Activated CD4-positive, alpha-beta T cell treated with anti-CD3 and anti-CD28 coated beads, Interleukin-2, amount 10 ng/mL, durations not matched to agents 24 days and 14 days (primary cell): ENCODE measurements around the gene ELAVL3. TPM values are rescaled to one million over a fixed set of nuclear protein-coding genes. Genes with fewer than 3 reads are reported as not detected.
"Not testable (repeated sequence)": the region's sequence is repeated elsewhere in the genome, so short reads cannot be mapped to it uniquely, and the experiment has no call there.

Experiments used
- DNase-seq: peaks from one replicate; pipeline ENCODE4 v3.0.0; 2022
- H3K27ac Mint-ChIP-seq: one replicate; pipeline ENCODE4 v1.8.0; 2022; ENCODE audit warnings: mild to moderate bottlenecking, mixed read lengths
- H3K27me3 Mint-ChIP-seq: one replicate; pipeline ENCODE4 v1.8.0; 2022; ENCODE audit warnings: mixed read lengths
- H3K36me3 Mint-ChIP-seq: one replicate; pipeline ENCODE4 v1.8.0; 2022; ENCODE audit warnings: low read depth, mild to moderate bottlenecking, mixed read lengths
- H3K4me1 Mint-ChIP-seq: one replicate; pipeline ENCODE4 v1.8.0; 2021; ENCODE audit warnings: mixed read lengths
- H3K4me3 Mint-ChIP-seq: one replicate; pipeline ENCODE4 v1.8.0; 2022; ENCODE audit warnings: mild to moderate bottlenecking, moderate library complexity, mixed read lengths
- H3K9me3 Mint-ChIP-seq: one replicate; pipeline ENCODE4 v1.8.0; 2021; ENCODE audit warnings: mixed read lengths
- intact Hi-C: fragments of 100-400 bp; cut with micrococcal nuclease; formaldehyde crosslinking; loops from one replicate; pipeline ENCODE4 v1.15.1; 2023
- total RNA-seq: library from RNA; stranded (reverse); gene quantifications from 2 replicates; pipeline ENCODE4 v1.2.3, GENCODE V29; 2022

ELAVL3 gene
- total RNA-seq, 1 donor from 2014 or later, result not detected

GRCh38 chr19:11448923-11449554 lies 31.8 kb downstream of the ELAVL3 start:
- Mint-ChIP-seq H3K9me3 (no peaks in the 10 kb centered on the region), H3K27ac (no peak overlapping the region), H3K4me1 (peaks cover 2% of the 10 kb centered on the region), H3K27me3 (no peaks in the 10 kb centered on the region), H3K4me3 (no peak overlapping the region), H3K36me3 (peaks cover 24% of the 10 kb centered on the region)
- DNase-seq, result no peak
- intact Hi-C loops, result no loop called here

- Mint-ChIP-seq H3K36me3 (peaks cover 25% of the 10 kb centered on the region), H3K4me1 (peaks cover 1% of the 10 kb centered on the region), H3K4me3 (no peak overlapping the region), H3K27me3 (no peaks in the 10 kb centered on the region), H3K9me3 (no peaks in the 10 kb centered on the region), H3K27ac (no peak overlapping the region)
- intact Hi-C loops, result no loop called here
- DNase-seq, result no peak
These were observed 32.4 kb downstream of the ELAVL3 start for GRCh38 chr19:11448410-11448809.

- Mint-ChIP-seq H3K9me3 (no peaks in the 10 kb centered on the region), H3K27ac (no peak overlapping the region), H3K4me1 (no peaks in the 10 kb centered on the region), H3K4me3 (no peak overlapping the region), H3K27me3 (no peaks in the 10 kb centered on the region), H3K36me3 (peaks cover 27% of the 10 kb centered on the region)
- no peak for DNase-seq
- intact Hi-C loops, result no loop called here
These were observed 33.2 kb downstream of the ELAVL3 start for GRCh38 chr19:11447347-11448262.

GRCh38 chr19:11446652-11447301 lies 34.1 kb downstream of the ELAVL3 start:
- H3K4me1 Mint-ChIP-seq, result peaks cover 3% of the 10 kb centered on the region
- H3K4me3 Mint-ChIP-seq, result no peak overlapping the region
- no peaks in the 10 kb centered on the region for H3K27me3 Mint-ChIP-seq
- intact Hi-C loops, result no loop called here
- H3K27ac Mint-ChIP-seq, result no peak overlapping the region
- H3K9me3 Mint-ChIP-seq, result no peaks in the 10 kb centered on the region
- peaks cover 33% of the 10 kb centered on the region for H3K36me3 Mint-ChIP-seq
- DNase-seq, result peak; percentile 82

- intact Hi-C loops, result no loop called here
- Mint-ChIP-seq H3K36me3 (peaks cover 34% of the 10 kb centered on the region), H3K27ac (no peak overlapping the region), H3K4me1 (peaks cover 4% of the 10 kb centered on the region), H3K27me3 (no peaks in the 10 kb centered on the region), H3K9me3 (no peaks in the 10 kb centered on the region), H3K4me3 (no peak overlapping the region)
- no peak for DNase-seq
These were observed 34.6 kb downstream of the ELAVL3 start for GRCh38 chr19:11446271-11446651.

GRCh38 chr19:11445141-11445540 lies 35.7 kb downstream of the ELAVL3 start:
- no peak overlapping the region for H3K4me3 Mint-ChIP-seq
- H3K4me1 Mint-ChIP-seq, result peaks cover 10% of the 10 kb centered on the region
- no peak overlapping the region for H3K27ac Mint-ChIP-seq
- no peak for DNase-seq
- intact Hi-C loops, result no loop called here
- H3K36me3 Mint-ChIP-seq, result peaks cover 43% of the 10 kb centered on the region
- no peaks in the 10 kb centered on the region for H3K27me3 Mint-ChIP-seq
- no peaks in the 10 kb centered on the region for H3K9me3 Mint-ChIP-seq

- Mint-ChIP-seq H3K27ac (no peak overlapping the region), H3K27me3 (no peaks in the 10 kb centered on the region), H3K4me3 (no peak overlapping the region), H3K9me3 (no peaks in the 10 kb centered on the region), H3K4me1 (peaks cover 10% of the 10 kb centered on the region), H3K36me3 (peaks cover 39% of the 10 kb centered on the region)
- DNase-seq, result no peak
- intact Hi-C loops, result no loop called here
These were observed 36.8 kb downstream of the ELAVL3 start for GRCh38 chr19:11444059-11444458.

GRCh38 chr19:11437955-11438354 lies 42.9 kb downstream of the ELAVL3 start:
- intact Hi-C loops, result no loop called here
- Mint-ChIP-seq H3K27ac (peak overlapping the region; percentile 15), H3K4me1 (peaks cover 27% of the 10 kb centered on the region), H3K9me3 (no peaks in the 10 kb centered on the region), H3K27me3 (no peaks in the 10 kb centered on the region), H3K36me3 (peaks cover 46% of the 10 kb centered on the region), H3K4me3 (peak overlapping the region; percentile 58)
- no peak for DNase-seq

- H3K4me3 Mint-ChIP-seq, result peak overlapping the region; percentile 98
- peaks cover 19% of the 10 kb centered on the region for H3K4me1 Mint-ChIP-seq
- H3K27me3 Mint-ChIP-seq, result no peaks in the 10 kb centered on the region
- intact Hi-C loops, result loop anchor here (1.0 kb wide), 7 partner anchors 46 to 347 kb away; partner anchors contain the start of genes ELOF1, LDLR and ZNF653
- peak overlapping the region; percentile 95 for H3K27ac Mint-ChIP-seq
- peak; percentile 76 for DNase-seq
- peaks cover 34% of the 10 kb centered on the region for H3K36me3 Mint-ChIP-seq
- H3K9me3 Mint-ChIP-seq, result no peaks in the 10 kb centered on the region
These were observed 45.0 kb downstream of the ELAVL3 start for GRCh38 chr19:11435833-11436313.

- DNase-seq, result peak; percentile 100
- H3K27ac Mint-ChIP-seq, result peak within 1 kb of the TSS; percentile 95
- intact Hi-C loops, result loop anchor here (1.0 kb wide), 7 partner anchors 47 to 346 kb away; partner anchors contain the start of genes ELOF1, LDLR and ZNF653
- peaks cover 28% of the 10 kb centered on the region for H3K36me3 Mint-ChIP-seq
- peaks cover 17% of the 10 kb centered on the region for H3K4me1 Mint-ChIP-seq
- peak within 1 kb of the TSS; percentile 98 for H3K4me3 Mint-ChIP-seq
- H3K27me3 Mint-ChIP-seq, result peaks cover 2% of the 10 kb centered on the region
- H3K9me3 Mint-ChIP-seq, result no peaks in the 10 kb centered on the region
These were observed 45.6 kb downstream of the ELAVL3 start, which contains the start of the genes ODAD3 and PRKCSH for GRCh38 chr19:11435057-11435832. Gene ODAD3, minus strand, starts transcription at chr19:11435121. Its CDS starts 105 bp downstream, at chr19:11435016. Gene PRKCSH, plus strand, starts transcription at chr19:11435635. Its CDS starts 483 bp downstream, at chr19:11436118.

GRCh38 chr19:11434703-11435056 lies 46.2 kb downstream of the ELAVL3 start:
- peak overlapping the region; percentile 95 for H3K27ac Mint-ChIP-seq
- intact Hi-C loops, result loop anchor here (1.0 kb wide), 7 partner anchors 48 to 345 kb away; partner anchors contain the start of genes ELOF1, LDLR and ZNF653
- H3K27me3 Mint-ChIP-seq, result peaks cover 3% of the 10 kb centered on the region
- peaks cover 17% of the 10 kb centered on the region for H3K4me1 Mint-ChIP-seq
- DNase-seq, result no peak
- peak overlapping the region; percentile 98 for H3K4me3 Mint-ChIP-seq
- peaks cover 26% of the 10 kb centered on the region for H3K36me3 Mint-ChIP-seq
- no peaks in the 10 kb centered on the region for H3K9me3 Mint-ChIP-seq

GRCh38 chr19:11433526-11433925 lies 47.3 kb downstream of the ELAVL3 start:
- DNase-seq, H3K27ac Mint-ChIP-seq, H3K9me3 Mint-ChIP-seq, H3K4me3 Mint-ChIP-seq, intact Hi-C loops, H3K27me3 Mint-ChIP-seq: not testable (repeated sequence)
- H3K36me3 Mint-ChIP-seq, result peaks cover 23% of the 10 kb centered on the region
- peaks cover 17% of the 10 kb centered on the region for H3K4me1 Mint-ChIP-seq

- Mint-ChIP-seq H3K4me3 (no peak overlapping the region), H3K27ac (no peak overlapping the region), H3K27me3 (peaks cover 26% of the 10 kb centered on the region), H3K4me1 (peaks cover 18% of the 10 kb centered on the region), H3K9me3 (no peaks in the 10 kb centered on the region), H3K36me3 (no peaks in the 10 kb centered on the region)
- intact Hi-C loops, result no loop called here
- no peak for DNase-seq
These were observed 54.2 kb downstream of the ELAVL3 start for GRCh38 chr19:11426656-11427055.
